Measurements from ENCODE around the gene B4GALNT2.

- TF ChIP-seq CTCF (conservative IDR thresholded peaks at IDR 0.05; ENCODE audit: low read length) (no peak), EZH2phosphoT487 (IDR thresholded peaks at IDR 0.05; ENCODE audit: borderline replicate concordance) (no peak)
Measured at GRCh38 chr17:49216953-49217650, 84.5 kb downstream of the B4GALNT2 start.
